ENCODE measurements around the gene PARM1.

The PARM1 gene

GRCh38 chr4:75040703-75041102 is 107.8 kb downstream of the PARM1 start:
- TF ChIP-seq MAX (IDR thresholded peaks at IDR 0.05) (no peak), REST (IDR thresholded peaks at IDR 0.05; ENCODE audit: low read depth) (no peak), EGR1 (IDR thresholded peaks at IDR 0.05) (no peak)

- no peak for TF ChIP-seq USF1 (IDR thresholded peaks at IDR 0.05)
- TF ChIP-seq ZBTB7A (IDR thresholded peaks at IDR 0.05; ENCODE audit: low read depth), result no peak
- no peak for TF ChIP-seq RAD21 (IDR thresholded peaks at IDR 0.05; ENCODE audit: low read depth)
- no peak for TF ChIP-seq CREB1 (IDR thresholded peaks at IDR 0.05; ENCODE audit: low read depth)
- TF ChIP-seq TEAD4 (IDR thresholded peaks at IDR 0.05), result no peak
- TF ChIP-seq MAX (IDR thresholded peaks at IDR 0.05), result no peak
- no peak for TF ChIP-seq FOXM1 (IDR thresholded peaks at IDR 0.05; ENCODE audit: borderline replicate concordance, low read depth)
- TF ChIP-seq TAF1 (IDR thresholded peaks at IDR 0.05; ENCODE audit: low read depth), result no peak
- no peak for TF ChIP-seq EP300 (IDR thresholded peaks at IDR 0.05; ENCODE audit: borderline replicate concordance)
- TF ChIP-seq TCF12 (IDR thresholded peaks at IDR 0.05; ENCODE audit: low read depth), result no peak
Measured at GRCh38 chr4:75042601-75043208, 109.8 kb downstream of the PARM1 start.

- no peak for TF ChIP-seq TCF12 (IDR thresholded peaks at IDR 0.05; ENCODE audit: low read depth)
- no peak for TF ChIP-seq CREB1 (IDR thresholded peaks at IDR 0.05; ENCODE audit: low read depth)
- TF ChIP-seq RAD21 (IDR thresholded peaks at IDR 0.05; ENCODE audit: low read depth), result no peak
- TF ChIP-seq ZBTB7A (IDR thresholded peaks at IDR 0.05; ENCODE audit: low read depth), result no peak
- no peak for TF ChIP-seq EGR1 (IDR thresholded peaks at IDR 0.05)
- no peak for TF ChIP-seq REST (IDR thresholded peaks at IDR 0.05; ENCODE audit: low read depth)
- no peak for TF ChIP-seq CEBPB (IDR thresholded peaks at IDR 0.05)
- no peak for TF ChIP-seq FOXM1 (IDR thresholded peaks at IDR 0.05; ENCODE audit: borderline replicate concordance, low read depth)
- TF ChIP-seq USF1 (IDR thresholded peaks at IDR 0.05), result no peak
- TF ChIP-seq TAF1 (IDR thresholded peaks at IDR 0.05; ENCODE audit: low read depth), result no peak
Measured at GRCh38 chr4:75046226-75046625, 113.3 kb downstream of the PARM1 start.

- TF ChIP-seq EGR1 (IDR thresholded peaks at IDR 0.05), result no peak
- no peak for TF ChIP-seq CREB1 (IDR thresholded peaks at IDR 0.05; ENCODE audit: low read depth)
Measured at GRCh38 chr4:75046641-75047040, 113.7 kb downstream of the PARM1 start.

GRCh38 chr4:75048208-75048879 is 115.4 kb downstream of the PARM1 start:
- TF ChIP-seq RAD21 (IDR thresholded peaks at IDR 0.05; ENCODE audit: low read depth) (peak; percentile 16; the same call in 1 of the 2 replicates), YY1 (IDR thresholded peaks at IDR 0.05; ENCODE audit: low read depth) (no peak), USF1 (IDR thresholded peaks at IDR 0.05) (no peak), CEBPB (IDR thresholded peaks at IDR 0.05) (no peak), EGR1 (IDR thresholded peaks at IDR 0.05) (no peak), MAX (IDR thresholded peaks at IDR 0.05) (no peak), TCF12 (IDR thresholded peaks at IDR 0.05; ENCODE audit: low read depth) (no peak)

- TF ChIP-seq YY1 (IDR thresholded peaks at IDR 0.05; ENCODE audit: low read depth) (no peak), EP300 (IDR thresholded peaks at IDR 0.05; ENCODE audit: borderline replicate concordance) (no peak)
Measured at GRCh38 chr4:75051431-75051830, 118.5 kb downstream of the PARM1 start.
